Measurements from ENCODE around the gene TRAF3IP1. TPM values are rescaled to one million over a fixed set of nuclear protein-coding genes. Genes with fewer than 3 reads are reported as not detected.

Gene TRAF3IP1
- total and polyA plus RNA-seq, 2 of the 13 experiments (the other 11 are each of a cell fraction or from before 2014, with no cell fraction given): 4.1 to 12.9 TPM

GRCh38 chr2:238288650-238289573 lies 31.4 kb upstream of the TRAF3IP1 start (continued):
- TF ChIP-seq ZBTB44 (CRISPR knock-in tag; IDR thresholded peaks at IDR 0.05) (peak; percentile 72), MAFF (IDR thresholded peaks at IDR 0.05; ENCODE audit: low read depth, low read length) (no peak), IRF1 (CRISPR knock-in tag; IDR thresholded peaks at IDR 0.05; ENCODE audit: low read depth) (no peak), ZNF446 (CRISPR knock-in tag; IDR thresholded peaks at IDR 0.05) (peak; percentile 33; the same call in 1 of the 2 replicates), HMGXB4 (CRISPR knock-in tag; IDR thresholded peaks at IDR 0.05; ENCODE audit: borderline replicate concordance in 1 of 2, low read depth in 1 of 2) (peak in 1 of 2 experiments; percentile 75; a peak in 3 of 4 replicates), ZNF547 (CRISPR knock-in tag; IDR thresholded peaks at IDR 0.05) (no peak; the same call in 1 of the 2 replicates), ZNF468 (CRISPR knock-in tag; IDR thresholded peaks at IDR 0.05) (0 out of 2 replicates have a peak, but pooled peaks have one; percentile 36), ZNF724P (CRISPR knock-in tag; IDR thresholded peaks at IDR 0.05; ENCODE audit: borderline replicate concordance) (no peak), ZNF737 (CRISPR knock-in tag; IDR thresholded peaks at IDR 0.05; ENCODE audit: borderline replicate concordance) (no peak), ZSCAN21 (CRISPR knock-in tag; IDR thresholded peaks at IDR 0.05; ENCODE audit: borderline replicate concordance) (peak; percentile 66; the same call in 1 of the 2 replicates), BRCA1 (CRISPR knock-in tag; IDR thresholded peaks at IDR 0.05) (no peak; the same call in 1 of the 2 replicates), ZNF580 (CRISPR knock-in tag; IDR thresholded peaks at IDR 0.05; ENCODE audit: borderline replicate concordance, low read depth) (peak; percentile 64; the same call in 1 of the 2 replicates), FOXO1 (CRISPR knock-in tag; IDR thresholded peaks at IDR 0.05) (peak; percentile 39; the same call in 1 of the 2 replicates), MLX (CRISPR knock-in tag; IDR thresholded peaks at IDR 0.05) (peak; percentile 45; the same call in 1 of the 2 replicates), HMG20B (CRISPR knock-in tag; conservative IDR thresholded peaks at IDR 0.05) (peak; percentile 58; the same call in 1 of the 2 replicates), BORCS8-MEF2B (CRISPR knock-in tag; IDR thresholded peaks at IDR 0.05) (peak; percentile 82), ZNF17 (CRISPR knock-in tag; IDR thresholded peaks at IDR 0.05) (no peak), CENPX (CRISPR knock-in tag; IDR thresholded peaks at IDR 0.05) (no peak), ZNF331 (CRISPR knock-in tag; IDR thresholded peaks at IDR 0.05) (peak; percentile 83), ZNF225 (CRISPR knock-in tag; IDR thresholded peaks at IDR 0.05) (no peak), ZKSCAN5 (CRISPR knock-in tag; IDR thresholded peaks at IDR 0.05) (peak; percentile 53; the same call in 1 of the 2 replicates)
